ENCODE measurements around the gene KL. TPM values are rescaled to one million over a fixed set of nuclear protein-coding genes. Genes with fewer than 3 reads are reported as not detected.

KL gene
- total and polyA plus RNA-seq, 2 of the 8 experiments (the other 6 are each of a cell fraction or from before 2014, with no cell fraction given), result 0.02 TPM; not detected in 1

- TF ChIP-seq, protein P1, sequence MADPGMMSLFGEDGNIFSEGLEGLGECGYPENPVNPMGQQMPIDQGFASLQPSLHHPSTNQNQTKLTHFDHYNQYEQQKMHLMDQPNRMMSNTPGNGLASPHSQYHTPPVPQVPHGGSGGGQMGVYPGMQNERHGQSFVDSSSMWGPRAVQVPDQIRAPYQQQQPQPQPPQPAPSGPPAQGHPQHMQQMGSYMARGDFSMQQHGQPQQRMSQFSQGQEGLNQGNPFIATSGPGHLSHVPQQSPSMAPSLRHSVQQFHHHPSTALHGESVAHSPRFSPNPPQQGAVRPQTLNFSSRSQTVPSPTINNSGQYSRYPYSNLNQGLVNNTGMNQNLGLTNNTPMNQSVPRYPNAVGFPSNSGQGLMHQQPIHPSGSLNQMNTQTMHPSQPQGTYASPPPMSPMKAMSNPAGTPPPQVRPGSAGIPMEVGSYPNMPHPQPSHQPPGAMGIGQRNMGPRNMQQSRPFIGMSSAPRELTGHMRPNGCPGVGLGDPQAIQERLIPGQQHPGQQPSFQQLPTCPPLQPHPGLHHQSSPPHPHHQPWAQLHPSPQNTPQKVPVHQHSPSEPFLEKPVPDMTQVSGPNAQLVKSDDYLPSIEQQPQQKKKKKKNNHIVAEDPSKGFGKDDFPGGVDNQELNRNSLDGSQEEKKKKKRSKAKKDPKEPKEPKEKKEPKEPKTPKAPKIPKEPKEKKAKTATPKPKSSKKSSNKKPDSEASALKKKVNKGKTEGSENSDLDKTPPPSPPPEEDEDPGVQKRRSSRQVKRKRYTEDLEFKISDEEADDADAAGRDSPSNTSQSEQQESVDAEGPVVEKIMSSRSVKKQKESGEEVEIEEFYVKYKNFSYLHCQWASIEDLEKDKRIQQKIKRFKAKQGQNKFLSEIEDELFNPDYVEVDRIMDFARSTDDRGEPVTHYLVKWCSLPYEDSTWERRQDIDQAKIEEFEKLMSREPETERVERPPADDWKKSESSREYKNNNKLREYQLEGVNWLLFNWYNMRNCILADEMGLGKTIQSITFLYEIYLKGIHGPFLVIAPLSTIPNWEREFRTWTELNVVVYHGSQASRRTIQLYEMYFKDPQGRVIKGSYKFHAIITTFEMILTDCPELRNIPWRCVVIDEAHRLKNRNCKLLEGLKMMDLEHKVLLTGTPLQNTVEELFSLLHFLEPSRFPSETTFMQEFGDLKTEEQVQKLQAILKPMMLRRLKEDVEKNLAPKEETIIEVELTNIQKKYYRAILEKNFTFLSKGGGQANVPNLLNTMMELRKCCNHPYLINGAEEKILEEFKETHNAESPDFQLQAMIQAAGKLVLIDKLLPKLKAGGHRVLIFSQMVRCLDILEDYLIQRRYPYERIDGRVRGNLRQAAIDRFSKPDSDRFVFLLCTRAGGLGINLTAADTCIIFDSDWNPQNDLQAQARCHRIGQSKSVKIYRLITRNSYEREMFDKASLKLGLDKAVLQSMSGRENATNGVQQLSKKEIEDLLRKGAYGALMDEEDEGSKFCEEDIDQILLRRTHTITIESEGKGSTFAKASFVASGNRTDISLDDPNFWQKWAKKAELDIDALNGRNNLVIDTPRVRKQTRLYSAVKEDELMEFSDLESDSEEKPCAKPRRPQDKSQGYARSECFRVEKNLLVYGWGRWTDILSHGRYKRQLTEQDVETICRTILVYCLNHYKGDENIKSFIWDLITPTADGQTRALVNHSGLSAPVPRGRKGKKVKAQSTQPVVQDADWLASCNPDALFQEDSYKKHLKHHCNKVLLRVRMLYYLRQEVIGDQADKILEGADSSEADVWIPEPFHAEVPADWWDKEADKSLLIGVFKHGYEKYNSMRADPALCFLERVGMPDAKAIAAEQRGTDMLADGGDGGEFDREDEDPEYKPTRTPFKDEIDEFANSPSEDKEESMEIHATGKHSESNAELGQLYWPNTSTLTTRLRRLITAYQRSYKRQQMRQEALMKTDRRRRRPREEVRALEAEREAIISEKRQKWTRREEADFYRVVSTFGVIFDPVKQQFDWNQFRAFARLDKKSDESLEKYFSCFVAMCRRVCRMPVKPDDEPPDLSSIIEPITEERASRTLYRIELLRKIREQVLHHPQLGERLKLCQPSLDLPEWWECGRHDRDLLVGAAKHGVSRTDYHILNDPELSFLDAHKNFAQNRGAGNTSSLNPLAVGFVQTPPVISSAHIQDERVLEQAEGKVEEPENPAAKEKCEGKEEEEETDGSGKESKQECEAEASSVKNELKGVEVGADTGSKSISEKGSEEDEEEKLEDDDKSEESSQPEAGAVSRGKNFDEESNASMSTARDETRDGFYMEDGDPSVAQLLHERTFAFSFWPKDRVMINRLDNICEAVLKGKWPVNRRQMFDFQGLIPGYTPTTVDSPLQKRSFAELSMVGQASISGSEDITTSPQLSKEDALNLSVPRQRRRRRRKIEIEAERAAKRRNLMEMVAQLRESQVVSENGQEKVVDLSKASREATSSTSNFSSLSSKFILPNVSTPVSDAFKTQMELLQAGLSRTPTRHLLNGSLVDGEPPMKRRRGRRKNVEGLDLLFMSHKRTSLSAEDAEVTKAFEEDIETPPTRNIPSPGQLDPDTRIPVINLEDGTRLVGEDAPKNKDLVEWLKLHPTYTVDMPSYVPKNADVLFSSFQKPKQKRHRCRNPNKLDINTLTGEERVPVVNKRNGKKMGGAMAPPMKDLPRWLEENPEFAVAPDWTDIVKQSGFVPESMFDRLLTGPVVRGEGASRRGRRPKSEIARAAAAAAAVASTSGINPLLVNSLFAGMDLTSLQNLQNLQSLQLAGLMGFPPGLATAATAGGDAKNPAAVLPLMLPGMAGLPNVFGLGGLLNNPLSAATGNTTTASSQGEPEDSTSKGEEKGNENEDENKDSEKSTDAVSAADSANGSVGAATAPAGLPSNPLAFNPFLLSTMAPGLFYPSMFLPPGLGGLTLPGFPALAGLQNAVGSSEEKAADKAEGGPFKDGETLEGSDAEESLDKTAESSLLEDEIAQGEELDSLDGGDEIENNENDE (IDR thresholded peaks at IDR 0.05; ENCODE audit: insufficient replicate concordance, low read length), result no peak
- TF ChIP-seq GABPA (IDR thresholded peaks at IDR 0.05; ENCODE audit: borderline replicate concordance, insufficient read depth, low read length), result no peak
These were observed 85.6 kb downstream of the KL start (continued) for GRCh38 chr13:33101835-33102234.
